A673 (cell line): ENCODE measurements around the gene PTGES3.

Experiments used
- EZH2 ChIP-seq: fragments of 200-600 bp; sonication (generic); IDR thresholded peaks from 2 replicates; pipeline ENCODE4 v1.6.1; 2017; ENCODE audit warnings: borderline replicate concordance, low read depth, mild to moderate bottlenecking, mixed read lengths, antibody characterized with exemption, low read length; ENCODE audit not compliant: poor library complexity, severe bottlenecking
- TF ChIP-seq, protein P1 (sequence below): fragments of 300-800, 200-600 bp; sonication (generic); conservative IDR thresholded peaks from 2 replicates; pipeline ENCODE4 v1.5.1; 2017; ENCODE audit warnings: low read depth, mild to moderate bottlenecking, antibody characterized with exemption, low read length, moderate library complexity, mixed read lengths

DNA sequence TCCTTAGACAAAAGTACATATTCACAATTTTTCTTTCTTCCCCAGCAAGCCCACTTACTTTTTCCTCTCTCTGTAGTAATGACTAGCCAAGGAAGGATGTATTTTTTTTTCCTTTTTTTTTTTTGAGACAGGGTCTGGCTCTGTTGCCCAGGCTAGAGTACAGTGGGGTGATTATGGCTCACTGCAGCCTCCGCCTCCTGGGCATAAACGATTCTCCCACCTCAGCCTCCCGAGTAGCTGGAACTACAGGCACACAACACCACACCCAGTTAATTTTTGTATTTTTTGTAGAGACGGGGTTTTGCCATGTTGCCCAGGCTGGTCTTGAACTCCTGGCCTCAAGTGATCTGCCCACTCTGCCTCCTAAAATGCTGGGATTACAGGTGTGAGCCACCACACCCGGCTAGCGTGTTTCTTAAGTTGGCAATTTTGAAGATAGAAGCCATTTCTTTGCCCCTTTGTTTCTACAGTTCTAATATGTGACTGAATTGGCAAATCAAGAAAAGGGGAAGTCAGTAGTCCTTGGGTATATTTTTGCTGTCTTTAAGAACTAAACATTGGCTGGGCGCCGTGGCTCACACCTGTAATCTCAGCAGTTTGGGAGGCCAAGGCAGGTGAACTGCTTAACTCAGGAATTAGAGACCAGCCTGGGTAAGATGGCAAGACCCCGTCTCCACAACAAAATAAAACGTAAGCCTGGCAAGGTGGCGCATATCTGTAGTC lies 40.2 kb upstream of the PTGES3 start:
- TF ChIP-seq, protein P1, sequence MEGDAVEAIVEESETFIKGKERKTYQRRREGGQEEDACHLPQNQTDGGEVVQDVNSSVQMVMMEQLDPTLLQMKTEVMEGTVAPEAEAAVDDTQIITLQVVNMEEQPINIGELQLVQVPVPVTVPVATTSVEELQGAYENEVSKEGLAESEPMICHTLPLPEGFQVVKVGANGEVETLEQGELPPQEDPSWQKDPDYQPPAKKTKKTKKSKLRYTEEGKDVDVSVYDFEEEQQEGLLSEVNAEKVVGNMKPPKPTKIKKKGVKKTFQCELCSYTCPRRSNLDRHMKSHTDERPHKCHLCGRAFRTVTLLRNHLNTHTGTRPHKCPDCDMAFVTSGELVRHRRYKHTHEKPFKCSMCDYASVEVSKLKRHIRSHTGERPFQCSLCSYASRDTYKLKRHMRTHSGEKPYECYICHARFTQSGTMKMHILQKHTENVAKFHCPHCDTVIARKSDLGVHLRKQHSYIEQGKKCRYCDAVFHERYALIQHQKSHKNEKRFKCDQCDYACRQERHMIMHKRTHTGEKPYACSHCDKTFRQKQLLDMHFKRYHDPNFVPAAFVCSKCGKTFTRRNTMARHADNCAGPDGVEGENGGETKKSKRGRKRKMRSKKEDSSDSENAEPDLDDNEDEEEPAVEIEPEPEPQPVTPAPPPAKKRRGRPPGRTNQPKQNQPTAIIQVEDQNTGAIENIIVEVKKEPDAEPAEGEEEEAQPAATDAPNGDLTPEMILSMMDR, result no peak
- no peak for TF ChIP-seq EZH2
